GM21360 (cell line): ENCODE results near the gene VDR.

ENCODE experiments used
- ATAC-seq: cut with Tn5 transposase; IDR thresholded peaks from one replicate; pipeline ENCODE4 v1.9.1; 2021; ENCODE audit warnings: mild to moderate bottlenecking, moderate library complexity; ENCODE audit not compliant: unreplicated experiment

The VDR gene

DNA sequence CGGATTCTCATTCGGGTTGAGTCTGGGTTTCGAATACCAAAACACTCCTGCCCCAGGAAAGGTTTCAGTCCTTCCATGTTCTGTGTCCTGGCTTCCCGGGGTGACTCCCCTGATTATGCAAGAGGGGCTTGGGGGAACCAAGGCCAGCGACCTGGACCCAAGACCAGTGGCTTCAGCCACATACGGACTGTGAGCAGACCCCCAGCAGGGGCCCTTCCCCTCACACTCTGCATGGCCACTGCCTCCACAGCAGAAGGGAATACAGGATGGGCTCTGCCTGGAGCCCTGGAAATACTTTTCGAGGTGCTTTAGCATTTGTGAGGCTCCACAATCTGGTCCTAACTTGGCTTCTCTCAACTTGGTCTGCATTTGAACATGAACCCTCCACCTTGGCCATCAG lies 104.2 kb downstream of the VDR start:
- no peak for ATAC-seq

DNA sequence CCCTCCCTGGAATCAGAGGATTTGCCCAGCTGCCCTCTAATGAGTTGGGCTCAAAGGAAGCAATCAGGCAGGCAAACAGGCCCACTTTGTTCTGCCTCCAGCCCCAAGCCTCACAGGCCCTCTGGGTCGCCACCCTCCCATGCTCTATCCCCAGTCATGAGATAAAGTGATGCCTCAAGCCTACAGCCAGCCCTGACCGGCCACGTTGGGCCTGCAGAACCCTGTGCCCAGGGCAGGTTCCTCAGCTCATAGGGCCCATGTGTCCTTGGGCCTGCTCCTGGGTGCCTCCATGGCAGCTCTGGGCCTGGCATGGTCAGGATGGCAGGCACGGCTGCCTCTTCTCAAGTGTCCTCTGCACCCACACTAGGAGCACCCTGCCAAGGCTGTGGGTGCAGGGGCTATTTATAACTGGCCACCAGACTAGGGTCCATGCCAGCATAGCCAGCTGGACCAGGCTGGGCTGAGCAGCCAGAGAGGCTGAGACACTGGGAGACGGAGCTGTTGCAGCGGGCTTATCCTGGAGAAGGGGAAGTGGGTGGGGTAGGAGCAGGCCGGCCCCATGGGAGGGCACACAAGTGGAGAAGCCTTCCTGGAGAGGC lies 105.3 kb downstream of the VDR start:
- no peak for ATAC-seq

- no peak for ATAC-seq
Observed at GRCh38 chr12:47798382-47798948, 106.3 kb downstream of the VDR start.

- ATAC-seq = no peak
Observed at GRCh38 chr12:47797441-47797840, 107.4 kb downstream of the VDR start.

- no peak for ATAC-seq
Observed at GRCh38 chr12:47795814-47796411, 108.9 kb downstream of the VDR start.

- ATAC-seq = no peak
Observed at GRCh38 chr12:47795121-47795813, 109.5 kb downstream of the VDR start.

DNA sequence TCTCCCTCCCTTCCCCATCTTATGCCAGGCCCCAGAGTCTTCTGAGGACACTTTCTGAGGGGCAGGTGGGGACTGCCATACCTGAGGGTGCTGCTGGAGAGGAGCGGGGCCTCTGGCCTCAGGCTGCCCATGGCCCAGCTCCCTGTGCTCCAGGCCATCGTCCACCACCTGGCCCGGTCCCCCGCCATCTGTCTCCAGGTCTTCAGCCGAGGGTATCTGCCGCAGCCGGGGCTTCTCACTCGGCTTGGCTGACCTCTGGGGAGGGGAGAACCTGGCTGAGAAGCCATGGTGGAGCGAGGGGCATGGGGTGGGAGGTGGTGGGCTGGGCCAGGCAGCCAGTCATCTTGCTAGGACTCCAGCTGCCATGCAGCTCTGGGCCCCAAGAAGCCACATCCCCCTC lies 110.1 kb downstream of the VDR start:
- no peak for ATAC-seq

DNA sequence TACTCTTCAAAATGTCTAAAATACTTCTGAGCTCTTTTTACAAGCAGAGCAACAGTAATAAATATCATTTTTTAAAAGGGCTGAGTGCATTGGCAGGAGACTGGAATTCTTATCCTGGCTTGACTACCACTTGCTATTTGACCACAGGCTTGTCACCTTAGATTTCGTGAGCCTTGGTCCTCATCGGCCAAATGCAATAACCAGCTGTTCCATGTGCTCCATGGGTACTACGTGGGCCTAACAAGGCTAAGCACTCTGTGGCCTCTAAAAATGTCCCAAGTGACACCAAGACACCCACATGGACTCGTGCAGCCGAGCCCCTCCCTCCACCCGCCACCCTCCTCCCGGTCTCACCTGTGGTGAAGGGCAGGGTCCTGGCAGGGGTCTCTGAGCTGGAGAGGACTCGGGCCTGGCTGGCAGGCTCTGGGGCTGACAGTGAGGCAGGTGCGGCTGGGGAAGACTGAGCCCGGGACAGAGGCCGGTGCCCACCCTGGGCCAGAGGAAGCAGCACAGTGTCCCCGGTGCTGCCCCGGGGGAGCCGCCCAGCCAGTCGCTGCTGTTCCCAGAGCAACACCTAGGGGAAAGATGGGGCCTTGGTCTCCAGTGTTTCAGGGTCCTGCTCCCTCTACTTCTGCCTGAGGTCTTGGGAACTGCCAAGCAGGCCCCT lies 111.6 kb downstream of the VDR start:
- ATAC-seq = no peak

DNA sequence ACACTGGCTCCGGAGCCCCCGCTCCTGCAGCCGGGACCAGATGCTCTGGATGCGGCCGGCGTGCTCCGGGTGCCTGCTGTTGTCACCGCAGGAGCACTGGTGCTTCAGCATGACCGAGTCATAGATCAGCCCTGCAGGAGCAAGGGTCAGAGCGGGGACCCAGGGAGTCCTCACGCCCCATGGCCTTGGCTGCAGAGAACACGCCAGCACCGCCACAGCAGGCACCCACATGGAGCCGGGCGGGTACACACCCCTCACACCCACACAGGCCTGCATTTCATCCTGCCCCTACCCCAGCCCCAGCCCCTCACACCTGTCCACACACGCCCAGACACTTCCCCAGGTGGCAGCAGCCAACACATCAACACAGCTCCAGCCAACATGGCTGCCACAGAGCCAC lies 112.9 kb downstream of the VDR start:
- no peak for ATAC-seq
